Stimulated activated CD8-positive, alpha-beta memory T cell treated with anti-CD3 and anti-CD28 coated beads, Interleukin-2, amount 100 ng/mL, for 1 hour (primary cell): ENCODE results near the gene GARS1.
"Not testable (repeated sequence)": the region's sequence is repeated elsewhere in the genome, so short reads cannot be mapped to it uniquely, and the experiment has no call there.

Source experiments
- DNase-seq, 2 donors: peaks; one replicate each; pipeline ENCODE4 v3.0.0-alpha.2; 2020; ENCODE audit warnings: low read depth in 2 of 2

The GARS1 gene, protein sequence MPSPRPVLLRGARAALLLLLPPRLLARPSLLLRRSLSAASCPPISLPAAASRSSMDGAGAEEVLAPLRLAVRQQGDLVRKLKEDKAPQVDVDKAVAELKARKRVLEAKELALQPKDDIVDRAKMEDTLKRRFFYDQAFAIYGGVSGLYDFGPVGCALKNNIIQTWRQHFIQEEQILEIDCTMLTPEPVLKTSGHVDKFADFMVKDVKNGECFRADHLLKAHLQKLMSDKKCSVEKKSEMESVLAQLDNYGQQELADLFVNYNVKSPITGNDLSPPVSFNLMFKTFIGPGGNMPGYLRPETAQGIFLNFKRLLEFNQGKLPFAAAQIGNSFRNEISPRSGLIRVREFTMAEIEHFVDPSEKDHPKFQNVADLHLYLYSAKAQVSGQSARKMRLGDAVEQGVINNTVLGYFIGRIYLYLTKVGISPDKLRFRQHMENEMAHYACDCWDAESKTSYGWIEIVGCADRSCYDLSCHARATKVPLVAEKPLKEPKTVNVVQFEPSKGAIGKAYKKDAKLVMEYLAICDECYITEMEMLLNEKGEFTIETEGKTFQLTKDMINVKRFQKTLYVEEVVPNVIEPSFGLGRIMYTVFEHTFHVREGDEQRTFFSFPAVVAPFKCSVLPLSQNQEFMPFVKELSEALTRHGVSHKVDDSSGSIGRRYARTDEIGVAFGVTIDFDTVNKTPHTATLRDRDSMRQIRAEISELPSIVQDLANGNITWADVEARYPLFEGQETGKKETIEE

DNA sequence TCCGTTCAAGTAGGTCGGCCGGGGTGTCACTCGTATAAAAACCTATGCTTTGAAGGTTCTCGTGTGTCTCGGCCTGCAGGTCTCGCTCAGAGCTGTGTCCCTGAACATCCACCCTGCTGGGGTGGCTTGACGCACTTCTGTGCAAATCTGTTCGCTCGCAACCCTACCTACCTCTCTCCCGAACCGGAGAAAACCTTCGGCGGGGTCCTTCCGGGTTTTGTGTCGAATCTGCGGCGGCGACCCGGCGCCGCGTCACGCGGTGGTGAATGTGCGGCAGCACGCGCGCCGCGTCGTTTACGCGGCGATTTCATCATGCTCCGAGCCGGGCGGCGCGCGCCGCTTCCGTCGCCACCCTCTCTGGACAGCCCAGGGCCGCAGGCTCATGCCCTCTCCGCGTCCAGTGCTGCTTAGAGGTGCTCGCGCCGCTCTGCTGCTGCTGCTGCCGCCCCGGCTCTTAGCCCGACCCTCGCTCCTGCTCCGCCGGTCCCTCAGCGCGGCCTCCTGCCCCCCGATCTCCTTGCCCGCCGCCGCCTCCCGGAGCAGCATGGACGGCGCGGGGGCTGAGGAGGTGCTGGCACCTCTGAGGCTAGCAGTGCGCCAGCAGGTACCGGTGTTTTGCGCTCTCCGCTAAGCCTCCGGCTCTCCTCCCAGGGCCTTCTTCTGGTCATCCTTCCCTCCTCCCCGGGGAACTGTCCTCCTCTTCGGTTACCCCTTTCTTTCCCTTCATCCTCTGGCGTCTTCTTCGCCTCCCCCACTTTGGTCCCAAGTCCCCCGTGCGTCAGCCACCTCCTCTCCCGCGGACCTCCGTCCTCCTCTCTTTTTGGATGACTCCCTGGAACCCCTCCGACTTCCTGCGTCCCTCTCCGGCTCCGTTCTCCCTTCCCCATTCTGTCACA lies at the start of gene GARS1:
Gene GARS1 (plus strand): TSS at position 339 of the 896 bp plus-strand sequence. CDS start 44 bp downstream, at position 383.
- peak; percentile 80 to 82 for DNase-seq

DNA sequence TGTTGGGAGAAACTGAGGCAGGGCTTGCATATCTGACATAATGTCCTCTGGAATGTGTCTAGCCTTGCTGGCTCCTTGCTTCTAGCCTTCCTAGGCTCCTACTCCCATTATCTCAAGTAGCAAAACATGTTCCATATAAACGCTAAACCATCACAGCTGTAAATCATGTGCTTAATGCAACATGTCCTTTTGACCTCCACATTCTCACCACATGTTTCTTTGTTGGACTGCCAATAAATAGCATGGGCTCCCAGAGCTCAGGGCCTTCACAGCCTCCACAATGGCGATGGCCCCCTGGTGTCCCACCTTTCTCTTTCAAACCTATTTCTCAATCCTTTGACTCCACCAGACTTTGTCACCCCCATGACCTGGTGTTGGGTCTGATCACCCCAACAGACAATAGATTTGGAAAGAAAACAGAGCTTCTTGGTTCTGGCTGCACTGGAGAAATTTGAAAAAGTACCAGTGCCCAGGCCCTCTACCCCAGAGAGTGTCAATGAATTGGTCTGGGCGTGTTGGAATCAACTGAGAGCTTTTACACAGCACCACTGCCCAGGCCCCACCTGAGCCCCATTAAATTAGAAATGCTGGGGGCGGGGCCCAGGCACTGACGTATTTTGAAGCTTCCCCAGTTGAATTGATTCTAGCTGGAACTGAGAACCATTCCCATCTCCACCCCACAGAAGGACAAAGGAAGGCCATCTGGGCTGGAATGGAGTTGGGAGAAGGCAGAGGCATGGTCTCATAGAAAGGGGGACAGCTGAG lies 48.7 kb upstream of the GARS1 start:
- DNase-seq = no peak

DNA sequence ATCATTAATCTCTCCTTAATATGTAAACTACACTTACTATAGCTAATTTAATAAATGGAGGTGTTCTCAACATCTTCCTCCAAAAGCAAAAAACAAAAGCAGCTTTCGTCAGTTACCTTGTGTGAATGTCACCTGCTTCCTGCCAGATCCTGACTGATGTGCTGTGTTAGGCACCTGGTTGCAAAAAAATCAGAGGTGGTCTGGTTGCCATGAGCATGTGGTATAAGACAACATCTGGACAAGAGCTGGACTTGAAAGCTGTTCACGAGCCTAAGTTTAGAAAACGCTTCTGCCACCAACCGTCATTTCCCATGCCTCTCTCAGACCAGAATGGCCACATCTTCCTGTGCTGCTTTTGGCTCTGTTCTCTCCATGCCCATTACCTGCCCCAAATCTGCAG lies 48.1 kb upstream of the GARS1 start:
- DNase-seq = no peak

DNA sequence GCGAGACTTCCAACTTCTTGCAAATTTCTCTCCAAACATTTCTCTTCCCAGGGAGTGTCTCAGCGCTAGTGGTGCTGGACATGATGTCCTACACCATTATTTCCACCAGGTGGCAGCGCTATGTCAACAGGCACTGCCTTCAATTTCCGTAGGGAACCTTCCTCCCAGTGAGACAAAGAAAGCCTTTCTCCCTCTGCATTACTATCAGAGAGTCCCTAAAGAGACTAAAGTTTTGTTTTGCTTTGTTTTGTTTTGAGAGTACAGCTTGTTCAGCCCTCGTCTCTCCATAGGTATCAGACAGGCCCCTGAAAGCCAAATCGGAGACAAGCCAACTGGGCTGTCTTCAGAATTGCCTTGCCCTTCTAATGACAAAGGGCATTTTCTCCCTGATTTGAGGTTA lies 45.8 kb upstream of the GARS1 start:
- DNase-seq = no peak

DNA sequence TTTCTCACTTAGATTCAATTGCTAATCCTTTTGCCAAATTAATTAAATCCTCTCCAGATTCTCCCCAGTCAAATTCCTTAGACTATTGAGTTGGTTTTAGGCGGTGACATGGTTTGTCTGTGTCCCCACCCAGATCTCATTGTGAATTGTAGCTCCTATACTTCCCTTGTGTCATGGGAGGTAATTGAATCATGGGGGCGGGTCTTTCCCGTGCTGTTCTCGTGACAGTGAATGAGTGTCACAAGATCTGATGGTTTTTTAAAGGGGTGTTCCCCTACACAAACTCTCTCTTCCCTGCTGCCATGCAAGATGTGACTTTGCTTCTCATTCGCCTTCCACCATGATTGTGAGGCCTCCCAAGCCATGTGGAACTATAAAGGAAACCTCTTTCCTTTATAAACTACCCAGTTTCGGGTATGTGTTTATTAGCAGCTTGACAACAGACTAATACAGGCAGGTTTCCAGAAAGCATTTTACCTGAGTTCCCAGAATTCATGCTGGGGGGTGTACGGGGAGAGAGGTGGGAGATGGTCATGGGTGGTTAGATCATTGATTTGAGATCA lies 44.7 kb upstream of the GARS1 start:
- DNase-seq = no peak

DNA sequence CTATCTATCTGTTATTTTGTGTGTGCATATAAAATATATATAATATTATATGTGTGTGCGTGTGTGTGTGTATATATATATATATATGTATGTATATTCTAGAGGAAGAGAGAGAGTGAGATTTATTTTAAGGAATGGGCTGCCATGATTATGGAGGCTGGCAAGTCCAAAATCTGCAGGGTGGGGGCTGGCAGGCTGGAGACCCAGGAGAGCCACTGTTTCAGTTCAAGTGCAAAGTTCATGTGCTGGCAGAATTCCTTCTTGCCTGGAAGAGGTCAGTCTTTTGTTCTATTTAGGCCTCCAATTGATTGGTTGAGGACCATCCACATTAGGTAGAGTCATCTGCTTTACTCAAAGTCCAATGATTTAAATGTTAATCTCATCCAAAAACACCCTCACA lies 42.3 kb upstream of the GARS1 start:
- DNase-seq = no peak

DNA sequence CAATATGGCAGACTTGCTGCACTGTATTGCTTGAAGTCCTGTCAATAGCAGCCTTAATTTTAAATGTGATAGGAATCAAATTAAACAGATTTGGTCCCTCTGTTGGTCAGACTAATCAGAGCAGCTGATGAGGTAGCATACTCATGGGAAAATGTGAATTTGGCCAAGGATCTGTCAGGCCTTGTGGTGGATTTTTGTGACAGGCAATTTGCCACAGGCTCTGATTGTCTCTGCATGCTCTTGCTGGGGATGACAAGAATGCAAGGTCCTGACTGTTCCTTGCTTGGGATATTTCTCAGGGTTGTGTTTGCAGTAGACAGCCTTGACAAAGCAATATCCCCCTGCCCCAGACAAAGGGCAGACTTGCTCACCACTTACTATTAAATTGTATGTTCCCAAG lies 41.5 kb upstream of the GARS1 start:
- no peak for DNase-seq

DNA sequence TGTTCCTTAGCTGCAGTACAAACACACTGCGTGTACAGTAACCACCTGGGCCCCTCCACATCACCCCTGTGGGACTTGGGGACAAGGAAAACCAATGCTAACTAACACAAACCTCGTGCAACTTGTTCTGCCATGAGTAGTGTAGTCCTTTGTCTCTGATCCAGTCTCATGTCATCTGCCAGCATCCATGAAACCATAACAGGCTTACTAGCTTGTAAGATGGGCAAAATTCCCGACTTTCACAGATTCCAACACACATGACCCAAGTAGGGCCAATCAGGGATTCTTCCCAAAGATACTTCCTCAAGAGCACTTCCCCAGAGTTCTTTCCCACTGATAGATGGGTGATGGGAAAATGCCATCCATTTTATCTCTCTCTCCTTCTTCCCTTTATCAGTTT lies 41.1 kb upstream of the GARS1 start:
- no peak for DNase-seq

DNA sequence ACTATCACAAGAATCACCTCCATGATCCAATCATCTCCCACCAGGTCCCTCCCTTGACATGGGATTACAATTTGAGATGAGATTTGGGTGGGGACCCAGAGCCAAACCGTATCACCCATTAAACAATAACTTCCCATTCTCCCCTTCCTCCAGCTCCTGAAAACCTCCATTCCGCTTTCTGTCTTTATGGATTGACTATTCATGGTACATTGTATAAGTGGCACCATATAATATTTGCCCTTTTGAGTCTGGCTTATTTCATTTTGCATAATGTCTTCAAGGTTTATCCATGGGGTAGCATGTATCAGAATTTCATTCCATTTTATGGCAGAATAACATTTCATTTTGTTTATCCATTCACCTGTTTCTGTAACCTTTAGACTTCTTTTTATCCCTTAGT lies 39.2 kb upstream of the GARS1 start:
- no peak for DNase-seq

DNA sequence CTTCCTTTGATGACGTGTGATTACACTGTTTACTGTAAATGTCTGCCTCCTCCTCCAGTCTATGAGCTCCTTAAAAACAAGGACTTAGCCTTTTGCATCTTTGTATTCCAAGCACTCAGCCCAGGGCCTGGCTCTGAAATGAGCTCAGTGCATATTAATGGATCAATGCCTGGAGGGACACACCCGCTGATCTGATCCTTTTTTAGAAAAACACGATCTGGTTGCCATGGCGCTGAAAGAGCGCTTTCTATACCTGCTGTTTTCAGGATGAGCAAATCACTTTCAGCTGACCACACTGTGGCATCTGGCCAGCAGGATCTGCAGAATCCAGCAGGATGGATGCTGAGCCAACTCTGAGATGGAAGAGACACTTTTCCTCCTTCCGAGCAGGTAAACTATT lies 37.8 kb upstream of the GARS1 start:
- no peak for DNase-seq

DNA sequence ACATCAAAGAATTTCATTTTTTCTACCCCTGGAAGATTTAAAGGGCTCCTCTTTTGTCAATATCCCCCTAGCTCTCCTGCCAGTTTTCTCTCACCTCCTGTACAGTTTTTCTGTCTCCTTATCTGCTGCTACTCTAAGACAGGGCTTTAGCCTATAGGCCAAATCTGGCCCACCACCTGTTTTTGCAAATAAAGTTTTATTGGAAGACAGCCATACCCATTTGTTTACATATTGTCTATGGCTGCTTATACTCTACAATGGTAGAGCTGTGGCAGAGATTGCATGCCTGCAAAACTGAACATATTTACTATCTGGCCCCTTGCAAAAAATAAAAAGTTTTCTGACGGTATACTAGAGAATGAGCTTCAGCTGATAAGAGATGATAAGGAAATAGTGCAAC lies 37.4 kb upstream of the GARS1 start:
- DNase-seq = no peak

DNA sequence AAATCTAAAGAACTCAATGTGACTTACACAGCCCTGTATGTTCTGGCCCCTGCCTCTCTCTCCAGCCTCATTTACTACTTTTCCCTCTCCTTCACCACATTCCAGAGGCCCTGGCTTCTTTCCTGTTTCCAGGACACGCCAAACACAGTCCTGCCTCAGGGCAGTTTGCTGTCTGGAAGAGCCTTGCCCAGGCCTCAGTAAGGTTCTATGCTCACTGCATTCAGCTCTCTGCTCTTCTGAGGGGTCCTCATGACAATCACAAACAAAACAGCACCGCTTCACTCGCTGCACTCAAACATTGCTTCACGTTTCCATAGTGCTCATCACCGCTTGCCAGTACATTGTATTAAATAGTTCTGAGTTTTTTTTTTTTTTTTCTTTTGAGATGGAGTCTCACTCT lies 35.1 kb upstream of the GARS1 start:
- no peak for DNase-seq

DNA sequence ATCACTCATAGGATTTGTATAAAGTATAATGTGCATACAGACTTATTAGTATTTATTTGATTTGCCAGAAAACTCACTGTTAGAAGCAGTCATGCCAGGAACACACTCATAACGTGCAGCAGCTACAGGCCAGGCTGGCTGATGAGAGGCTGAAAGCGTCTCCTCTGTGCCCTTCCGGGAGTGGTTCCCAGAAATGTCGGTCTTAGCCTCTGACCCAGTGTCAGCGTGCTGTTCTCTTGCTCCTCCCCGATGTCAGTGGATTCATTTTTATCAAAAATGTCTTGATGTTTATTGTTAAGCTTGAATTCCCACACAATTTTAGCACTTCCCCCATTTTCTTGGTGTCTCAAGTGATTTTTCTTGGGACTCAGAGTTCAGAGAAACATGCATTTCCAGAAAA lies 33.3 kb upstream of the GARS1 start:
- no peak for DNase-seq

DNA sequence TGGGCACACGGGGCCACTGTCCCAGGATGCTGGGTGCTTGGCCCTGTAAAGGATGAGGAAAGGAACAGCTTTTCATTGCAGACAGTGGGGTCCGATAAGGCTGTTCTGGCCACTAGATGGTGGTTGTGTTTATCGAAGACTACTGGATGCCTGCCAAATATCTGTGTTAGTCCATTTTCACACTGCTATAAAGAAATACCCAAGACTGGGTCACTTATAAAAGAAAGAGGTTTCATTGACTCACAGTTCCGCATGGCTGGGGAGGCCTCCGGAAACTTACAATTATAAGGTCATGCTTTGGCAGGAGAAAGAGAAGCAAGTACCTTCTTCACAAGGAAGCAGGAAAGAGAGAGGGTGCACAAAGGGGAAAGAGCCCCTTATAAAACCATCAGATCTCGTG lies 32.2 kb upstream of the GARS1 start:
- DNase-seq = no peak

DNA sequence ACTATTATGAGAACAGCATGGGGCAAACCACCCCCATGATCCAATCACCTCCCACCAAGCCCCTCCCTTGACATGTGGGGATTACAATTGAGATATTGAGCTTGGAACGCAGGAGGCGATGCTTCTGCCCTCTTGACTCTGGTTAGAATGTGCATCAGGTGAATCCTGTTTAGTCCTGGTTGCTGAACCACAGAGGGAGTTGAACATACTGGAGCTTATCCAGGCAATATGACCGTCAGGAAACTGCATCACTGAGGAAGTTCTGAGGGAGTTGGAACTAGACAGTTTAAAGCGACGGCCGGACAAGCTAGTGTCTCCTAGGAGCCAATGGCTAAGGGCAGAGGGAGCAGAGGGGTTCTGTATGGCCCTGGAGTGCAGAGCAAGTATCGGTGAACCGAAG lies 31.8 kb upstream of the GARS1 start:
- no peak for DNase-seq

DNA sequence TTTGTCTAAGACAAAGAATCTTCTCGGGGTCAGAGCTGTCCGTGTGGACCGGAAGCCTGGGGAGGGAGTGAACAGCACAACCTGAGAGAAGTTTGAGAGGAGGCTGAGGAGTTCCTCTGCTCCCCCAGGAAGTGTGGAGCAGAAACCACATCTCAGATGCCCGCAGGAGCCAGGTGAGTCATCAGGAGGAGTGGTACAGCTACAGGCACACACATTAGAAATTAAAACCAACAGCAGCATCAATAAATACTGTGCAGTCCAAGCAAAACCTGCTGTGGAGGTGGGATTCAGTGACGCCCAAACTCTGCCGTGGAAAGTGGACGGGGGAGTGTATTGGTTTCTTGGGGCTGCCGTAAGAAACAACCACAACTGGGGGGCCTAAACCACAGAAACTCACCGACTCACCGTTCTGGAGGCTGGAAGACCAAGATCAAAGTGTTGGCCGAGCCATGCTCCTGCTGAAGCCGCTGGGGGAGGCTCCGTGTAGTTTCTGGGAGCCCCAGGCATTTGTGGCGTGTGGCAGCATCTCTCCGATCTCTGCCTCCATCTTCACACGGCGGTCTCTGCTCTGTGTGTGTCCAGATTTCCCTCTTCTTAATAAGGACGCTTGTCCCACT lies 31.2 kb upstream of the GARS1 start:
- no peak for DNase-seq

DNA sequence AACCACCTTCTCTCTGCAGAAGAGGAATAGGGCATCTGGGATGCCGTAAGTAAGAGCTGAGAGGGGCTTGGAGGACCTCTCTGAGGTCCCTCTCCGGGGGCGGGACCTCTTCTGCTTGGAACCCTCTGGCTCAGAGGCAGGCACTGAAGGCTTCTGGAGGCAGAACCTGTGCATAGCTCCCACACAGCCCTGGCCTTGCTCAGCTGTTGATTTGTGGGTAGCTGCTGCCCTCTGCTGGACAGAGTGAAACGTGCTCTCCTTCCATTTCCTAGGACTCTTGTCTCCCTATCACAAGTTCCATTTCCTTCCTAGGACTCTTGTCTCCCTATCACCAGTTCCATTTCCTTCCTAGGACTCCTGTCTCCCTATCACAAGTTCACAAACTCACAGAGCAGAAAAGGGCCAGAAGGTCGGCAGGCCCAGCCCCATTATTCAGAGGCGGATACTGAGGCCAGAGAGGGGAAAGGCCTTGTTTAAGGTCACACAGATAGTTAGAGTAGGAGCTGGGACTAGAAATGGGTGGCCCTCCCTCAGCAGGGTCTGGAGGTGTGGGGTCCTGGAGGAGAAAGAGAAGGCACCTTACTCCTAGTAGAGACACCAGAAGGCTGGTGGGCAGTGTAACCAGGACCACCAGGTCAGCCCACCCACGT lies 30.3 kb upstream of the GARS1 start:
- peak; percentile 51 to 61 for DNase-seq

DNA sequence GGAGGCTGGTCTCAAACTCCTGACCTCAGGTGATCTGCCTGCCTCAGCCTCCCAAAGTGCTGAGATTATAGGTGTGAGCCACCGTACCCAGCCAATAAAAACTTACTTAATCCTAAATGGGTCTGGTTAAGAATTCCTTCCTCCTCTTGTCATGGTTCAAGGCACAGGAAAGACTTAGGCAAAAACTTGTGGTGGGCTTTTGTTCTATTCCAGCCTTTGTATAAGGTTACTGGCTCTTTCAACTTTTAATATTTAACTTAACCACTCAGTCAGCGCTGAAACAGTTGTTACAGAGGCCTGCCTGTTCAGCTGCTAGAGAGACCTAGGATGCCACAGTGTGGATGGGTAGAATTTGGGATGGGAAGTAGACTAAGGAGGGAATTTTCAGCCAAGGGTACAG lies 28.1 kb upstream of the GARS1 start:
- DNase-seq = no peak

DNA sequence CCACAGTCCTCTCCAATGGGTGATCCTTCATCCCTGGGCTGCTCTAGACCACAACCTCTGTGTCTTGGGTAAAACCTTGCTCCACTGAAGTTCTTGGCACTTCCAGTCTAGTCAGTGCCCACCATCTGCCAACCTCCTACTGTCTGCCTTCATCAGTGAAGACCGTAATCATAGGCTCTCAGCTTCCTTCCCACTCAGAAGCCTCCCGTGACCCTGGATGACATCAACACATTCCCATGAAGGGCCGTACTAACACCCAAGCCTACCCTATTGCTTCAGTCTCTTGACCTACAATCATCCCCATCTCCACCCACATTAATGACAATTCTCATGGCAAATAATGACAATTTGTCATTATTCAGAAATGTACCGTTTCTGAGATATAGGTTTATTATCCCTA lies 27.6 kb upstream of the GARS1 start:
- DNase-seq = no peak

DNA sequence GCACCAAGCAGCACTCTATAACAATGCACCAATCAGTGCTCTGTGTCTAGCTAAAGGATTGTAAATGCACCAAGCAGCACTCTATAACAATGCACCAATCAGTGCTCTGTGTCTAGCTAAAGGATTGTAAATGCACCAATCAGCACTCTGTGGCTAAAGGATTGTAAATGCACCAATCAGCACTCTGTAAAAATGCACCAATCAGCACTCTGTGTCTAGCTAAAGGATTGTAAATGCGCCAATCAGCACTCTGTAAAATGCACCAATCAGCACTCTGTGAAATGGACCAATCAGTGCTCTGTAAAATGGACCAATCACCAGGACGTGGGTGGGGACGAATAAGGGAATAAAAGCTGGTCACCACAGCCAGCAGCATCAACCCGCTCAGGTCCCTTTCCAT lies 24.4 kb upstream of the GARS1 start:
- DNase-seq = not testable (repeated sequence)
